Activated CD4-positive, alpha-beta memory T cell treated with anti-CD3 and anti-CD28 coated beads for 36 hours (primary cell): ENCODE measurements around the gene TMEM116. TPM values are rescaled to one million over a fixed set of nuclear protein-coding genes. Genes with fewer than 3 reads are reported as not detected.

Source experiments
- CTCF ChIA-PET: fragments of 350-600 bp; sonication (Branson Sonifier 250); formaldehyde crosslinking; loops from one replicate; lab custom pipeline; 2021; ENCODE audit warnings: antibody characterized with exemption, inconsistent platforms; lab: Charles Lee
- POLR2A ChIA-PET: fragments of 350-600 bp; sonication (Branson Sonifier 250); formaldehyde crosslinking; loops from one replicate; lab custom pipeline; 2021; ENCODE audit warnings: antibody characterized with exemption; lab: Charles Lee
- DNase-seq: peaks from one replicate; pipeline ENCODE4 v3.0.0-alpha.2; 2020
- H3K27ac Mint-ChIP-seq: one replicate; pipeline ENCODE4 v1.8.0; 2021; ENCODE audit warnings: mixed read lengths
- H3K27me3 Mint-ChIP-seq: one replicate; pipeline ENCODE4 v1.8.0; 2021; ENCODE audit warnings: mixed read lengths
- H3K36me3 Mint-ChIP-seq: one replicate; pipeline ENCODE4 v1.8.0; 2021; ENCODE audit warnings: mixed read lengths
- H3K4me1 Mint-ChIP-seq: one replicate; pipeline ENCODE4 v1.8.0; 2021; ENCODE audit warnings: low read depth, mixed read lengths
- H3K4me3 Mint-ChIP-seq: one replicate; pipeline ENCODE4 v1.8.0; 2021; ENCODE audit warnings: mild to moderate bottlenecking, mixed read lengths
- H3K9me3 Mint-ChIP-seq: one replicate; pipeline ENCODE4 v1.8.0; 2021; ENCODE audit warnings: mixed read lengths
- intact Hi-C: fragments of 100-400 bp; cut with micrococcal nuclease; formaldehyde crosslinking; loops from one replicate; pipeline ENCODE4 v1.15.1; 2023
- total RNA-seq, 2 experiments: library from RNA; stranded (reverse); gene quantifications; one replicate each; pipeline ENCODE4 v1.2.3, GENCODE V29; 2021

Gene TMEM116
- total RNA-seq, 2 experiments from 2014 or later = 14.0 to 17.1 TPM

DNA sequence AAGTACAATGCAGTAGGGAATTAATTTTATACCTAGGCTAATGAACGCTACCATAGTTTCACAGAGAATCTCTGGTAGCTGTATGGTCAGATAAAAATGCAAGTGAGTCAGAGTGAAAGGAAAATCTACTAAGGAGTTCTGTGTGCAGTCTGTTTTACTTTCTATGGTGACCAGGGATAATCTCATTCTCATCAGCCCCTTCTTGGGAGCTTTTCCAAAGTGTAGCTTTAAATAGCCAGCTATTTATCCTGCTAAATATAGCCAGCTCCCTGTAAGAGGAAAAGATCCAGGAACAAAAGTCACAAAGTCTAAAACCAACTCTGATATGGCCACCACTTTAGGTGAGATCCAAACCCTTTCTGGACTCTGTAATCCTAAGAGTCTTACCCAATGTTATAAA, 75.5 kb downstream of the TMEM116 start:
- intact Hi-C loops = no loop called here
- ChIA-PET CTCF (interaction anchor here (1.2 to 1.5 kb wide), 2 partner anchors 260 to 304 kb away, joined by 3 read pairs; no protein-coding TSS in a partner anchor), POLR2A (no interaction called here)
- H3K4me1 Mint-ChIP-seq = peaks cover under 1% of the 10 kb centered on the region
- H3K9me3 Mint-ChIP-seq = no peaks in the 10 kb centered on the region
- H3K36me3 Mint-ChIP-seq = no peaks in the 10 kb centered on the region
- no peak overlapping the region for H3K4me3 Mint-ChIP-seq
- no peak overlapping the region for H3K27ac Mint-ChIP-seq
- no peaks in the 10 kb centered on the region for H3K27me3 Mint-ChIP-seq
- DNase-seq = no peak

DNA sequence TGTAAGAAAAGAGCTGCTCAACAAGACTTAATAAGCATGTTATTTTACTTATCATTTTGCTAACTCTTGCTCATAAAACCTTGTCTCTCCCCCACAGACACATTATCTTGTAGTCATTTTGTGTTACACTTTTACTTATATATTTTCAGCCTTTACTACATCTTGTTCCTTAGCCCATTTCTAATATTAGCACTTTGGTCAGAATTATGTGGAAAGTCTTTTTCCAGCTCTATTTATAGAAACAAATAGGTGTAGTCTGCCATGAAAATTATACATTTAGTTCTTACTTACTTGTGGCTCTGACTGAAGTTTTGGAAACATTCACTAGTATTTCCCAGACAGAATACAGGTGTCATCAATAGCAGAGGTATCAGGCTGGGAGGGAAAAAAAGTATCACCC, 76.1 kb downstream of the TMEM116 start:
- intact Hi-C loops = no loop called here
- no peaks in the 10 kb centered on the region for H3K4me1 Mint-ChIP-seq
- ChIA-PET POLR2A (no interaction called here), CTCF (interaction anchor here (1.2 to 1.5 kb wide), 2 partner anchors 261 to 305 kb away, joined by 3 read pairs; no protein-coding TSS in a partner anchor)
- no peak overlapping the region for H3K4me3 Mint-ChIP-seq
- H3K9me3 Mint-ChIP-seq = no peaks in the 10 kb centered on the region
- no peak overlapping the region for H3K27ac Mint-ChIP-seq
- DNase-seq = no peak
- H3K36me3 Mint-ChIP-seq = peaks cover 2% of the 10 kb centered on the region
- no peaks in the 10 kb centered on the region for H3K27me3 Mint-ChIP-seq

- Mint-ChIP-seq H3K27me3 (no peaks in the 10 kb centered on the region), H3K4me3 (no peak overlapping the region), H3K4me1 (no peaks in the 10 kb centered on the region), H3K9me3 (no peaks in the 10 kb centered on the region), H3K36me3 (peaks cover 2% of the 10 kb centered on the region), H3K27ac (no peak overlapping the region)
- DNase-seq = no peak
- intact Hi-C loops = no loop called here
- ChIA-PET POLR2A (no interaction called here), CTCF (no interaction called here)
Measured at GRCh38 chr12:111932241-111932640, 80.7 kb downstream of the TMEM116 start.

DNA sequence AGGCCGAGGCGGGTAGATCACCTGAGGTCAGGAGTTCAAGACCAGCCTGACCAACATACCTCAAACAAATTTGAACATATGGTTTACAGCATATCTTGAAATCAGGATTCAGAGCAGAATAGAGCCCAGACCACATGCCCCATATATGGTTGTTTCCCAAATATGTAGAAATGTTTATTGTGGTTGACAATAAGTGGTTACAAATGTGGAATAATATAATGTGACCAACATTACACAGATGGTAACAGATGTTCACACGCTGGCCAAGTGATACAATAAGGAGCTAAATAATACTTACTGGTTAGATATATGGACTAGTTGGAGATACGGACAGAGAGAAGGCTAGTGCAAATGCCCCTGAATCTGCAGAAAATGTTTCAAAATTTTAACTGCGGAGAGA, 85.6 kb downstream of the TMEM116 start:
- intact Hi-C loops = no loop called here
- peaks cover 2% of the 10 kb centered on the region for H3K36me3 Mint-ChIP-seq
- no peaks in the 10 kb centered on the region for H3K9me3 Mint-ChIP-seq
- DNase-seq = no peak
- no peak overlapping the region for H3K4me3 Mint-ChIP-seq
- ChIA-PET POLR2A (no interaction called here), CTCF (interaction anchor here (0.9 to 1.5 kb wide), 2 partner anchors 13 to 114 kb away, joined by 3 read pairs; no protein-coding TSS in a partner anchor)
- H3K4me1 Mint-ChIP-seq = no peaks in the 10 kb centered on the region
- H3K27ac Mint-ChIP-seq = no peak overlapping the region
- no peaks in the 10 kb centered on the region for H3K27me3 Mint-ChIP-seq

- Mint-ChIP-seq H3K36me3 (no peaks in the 10 kb centered on the region), H3K4me1 (no peaks in the 10 kb centered on the region), H3K27ac (no peak overlapping the region), H3K9me3 (no peaks in the 10 kb centered on the region), H3K27me3 (no peaks in the 10 kb centered on the region), H3K4me3 (no peak overlapping the region)
- ChIA-PET CTCF (interaction anchor here (0.9 to 1.5 kb wide), 2 partner anchors 14 to 114 kb away, joined by 3 read pairs; no protein-coding TSS in a partner anchor), POLR2A (no interaction called here)
- DNase-seq = no peak
- intact Hi-C loops = no loop called here
Measured at GRCh38 chr12:111926631-111927030, 86.3 kb downstream of the TMEM116 start.

DNA sequence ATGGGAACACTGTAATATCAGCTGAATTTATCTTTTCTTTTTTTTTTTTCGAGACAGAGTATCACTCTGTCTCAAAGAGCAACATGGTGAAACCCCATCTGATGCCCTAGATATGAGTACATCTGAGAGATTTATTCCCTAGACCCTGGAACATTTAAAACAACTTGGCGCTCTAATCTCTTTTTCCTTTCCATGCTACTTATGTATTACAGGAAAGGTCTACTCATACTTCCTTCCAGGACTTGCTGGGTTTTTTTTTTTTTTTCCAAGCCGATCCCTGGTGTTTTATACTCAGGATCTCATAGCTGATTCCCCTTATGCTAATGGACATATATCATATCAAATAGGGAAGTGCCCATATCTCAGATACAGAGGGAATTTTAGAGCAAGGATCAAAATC, 87.8 kb downstream of the TMEM116 start:
- Mint-ChIP-seq H3K4me3 (no peak overlapping the region), H3K4me1 (no peaks in the 10 kb centered on the region), H3K36me3 (no peaks in the 10 kb centered on the region), H3K9me3 (no peaks in the 10 kb centered on the region), H3K27me3 (no peaks in the 10 kb centered on the region), H3K27ac (no peak overlapping the region)
- DNase-seq = no peak
- CTCF ChIA-PET = no interaction called here
- POLR2A ChIA-PET = no interaction called here
- intact Hi-C loops = no loop called here

- H3K4me1 Mint-ChIP-seq = peaks cover 4% of the 10 kb centered on the region
- no peaks in the 10 kb centered on the region for H3K27me3 Mint-ChIP-seq
- H3K4me3 Mint-ChIP-seq = no peak overlapping the region
- no peak for DNase-seq
- H3K36me3 Mint-ChIP-seq = peaks cover 24% of the 10 kb centered on the region
- intact Hi-C loops = no loop called here
- no peak overlapping the region for H3K27ac Mint-ChIP-seq
- ChIA-PET CTCF (no interaction called here), POLR2A (no interaction called here)
- peaks cover 20% of the 10 kb centered on the region for H3K9me3 Mint-ChIP-seq
Measured at GRCh38 chr12:111907740-111908139, 105.2 kb downstream of the TMEM116 start.

DNA sequence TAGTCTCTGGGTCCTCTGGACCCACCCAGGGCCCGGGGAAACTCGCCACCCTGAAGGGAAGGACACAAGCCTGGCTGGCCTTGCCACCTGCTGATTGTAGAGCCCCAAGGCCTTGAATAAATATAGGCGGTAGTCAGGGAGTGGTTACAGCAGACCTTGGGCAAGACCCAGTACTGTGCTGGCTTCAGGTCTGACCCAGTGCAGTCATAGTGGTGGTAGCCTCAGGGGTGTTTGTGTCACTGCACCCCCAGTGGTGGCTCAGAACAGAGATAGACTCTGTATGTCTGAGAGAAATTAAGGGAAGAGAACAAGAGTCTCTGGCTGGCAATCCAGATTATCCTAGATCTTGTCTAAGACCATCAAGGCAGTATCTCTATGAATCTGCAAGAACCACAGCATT, 107.5 kb downstream of the TMEM116 start:
- H3K9me3 Mint-ChIP-seq = peaks cover 20% of the 10 kb centered on the region
- H3K4me3 Mint-ChIP-seq = no peak overlapping the region
- ChIA-PET CTCF (no interaction called here), POLR2A (no interaction called here)
- peaks cover 2% of the 10 kb centered on the region for H3K4me1 Mint-ChIP-seq
- no peak for DNase-seq
- no peak overlapping the region for H3K27ac Mint-ChIP-seq
- H3K36me3 Mint-ChIP-seq = peaks cover 26% of the 10 kb centered on the region
- no peaks in the 10 kb centered on the region for H3K27me3 Mint-ChIP-seq
- intact Hi-C loops = no loop called here

DNA sequence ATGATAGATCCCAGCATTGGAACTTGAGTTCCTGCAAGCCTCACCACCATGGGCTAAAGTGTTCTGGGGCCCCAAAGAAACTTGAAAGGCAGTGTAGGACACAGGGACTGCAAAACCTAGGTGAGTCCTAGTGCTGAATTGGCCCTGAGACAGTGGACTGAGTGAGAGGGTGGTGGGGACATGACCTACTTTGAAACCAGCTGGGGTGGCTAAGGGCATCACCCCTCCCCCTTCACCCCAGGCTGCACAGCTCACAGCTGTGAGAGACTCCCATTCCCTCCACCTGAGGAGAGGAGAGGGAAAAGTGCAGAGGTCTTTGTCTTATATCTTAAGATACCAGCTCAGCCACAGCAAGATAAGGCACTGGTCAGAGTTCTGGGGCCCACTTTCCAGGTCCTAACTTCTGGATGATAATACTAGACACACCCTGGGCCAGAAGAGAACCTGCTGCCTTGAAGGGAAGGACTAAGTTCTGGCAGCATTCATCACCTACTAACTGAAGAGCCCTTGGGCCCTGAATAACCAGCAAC, 108.5 kb downstream of the TMEM116 start:
- H3K27me3 Mint-ChIP-seq = no peaks in the 10 kb centered on the region
- DNase-seq = no peak
- no peak overlapping the region for H3K27ac Mint-ChIP-seq
- no peaks in the 10 kb centered on the region for H3K4me1 Mint-ChIP-seq
- peaks cover 20% of the 10 kb centered on the region for H3K9me3 Mint-ChIP-seq
- ChIA-PET POLR2A (no interaction called here), CTCF (no interaction called here)
- no peak overlapping the region for H3K4me3 Mint-ChIP-seq
- H3K36me3 Mint-ChIP-seq = peaks cover 22% of the 10 kb centered on the region
- intact Hi-C loops = no loop called here

- H3K36me3 Mint-ChIP-seq = peaks cover 13% of the 10 kb centered on the region
- intact Hi-C loops = no loop called here
- no peaks in the 10 kb centered on the region for H3K27me3 Mint-ChIP-seq
- no peak overlapping the region for H3K27ac Mint-ChIP-seq
- ChIA-PET CTCF (no interaction called here), POLR2A (no interaction called here)
- DNase-seq = no peak
- peaks cover 5% of the 10 kb centered on the region for H3K9me3 Mint-ChIP-seq
- no peaks in the 10 kb centered on the region for H3K4me1 Mint-ChIP-seq
- no peak overlapping the region for H3K4me3 Mint-ChIP-seq
Measured at GRCh38 chr12:111901182-111901581, 111.8 kb downstream of the TMEM116 start.

GRCh38 chr12:111894556-111894955, 118.4 kb downstream of the TMEM116 start:
- ChIA-PET CTCF (no interaction called here), POLR2A (no interaction called here)
- DNase-seq = no peak
- no peaks in the 10 kb centered on the region for H3K4me1 Mint-ChIP-seq
- H3K4me3 Mint-ChIP-seq = no peak overlapping the region
- peaks cover 31% of the 10 kb centered on the region for H3K36me3 Mint-ChIP-seq
- H3K27me3 Mint-ChIP-seq = no peaks in the 10 kb centered on the region
- no peak overlapping the region for H3K27ac Mint-ChIP-seq
- intact Hi-C loops = no loop called here
- no peaks in the 10 kb centered on the region for H3K9me3 Mint-ChIP-seq

DNA sequence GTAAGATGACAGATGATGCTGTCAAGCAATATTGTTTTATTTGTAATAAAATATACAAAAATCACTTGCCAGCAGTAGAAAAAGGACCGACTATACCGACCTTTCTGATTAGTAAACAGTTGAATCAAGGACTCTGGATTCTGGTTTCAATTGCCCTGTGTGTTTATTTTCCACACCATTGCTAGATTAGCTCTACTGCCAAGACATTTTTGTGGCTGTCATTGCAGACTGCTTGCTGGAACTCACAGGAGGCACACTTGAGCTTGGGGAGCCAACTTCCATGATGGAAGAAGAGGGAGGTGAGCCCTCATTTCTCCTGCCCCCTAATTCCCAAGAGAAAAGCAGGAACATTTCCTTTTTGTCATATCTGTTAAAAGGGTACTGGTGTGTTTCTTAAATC, 119.7 kb downstream of the TMEM116 start:
- Mint-ChIP-seq H3K4me3 (no peak overlapping the region), H3K4me1 (no peaks in the 10 kb centered on the region), H3K9me3 (no peaks in the 10 kb centered on the region), H3K27ac (no peak overlapping the region), H3K36me3 (peaks cover 38% of the 10 kb centered on the region), H3K27me3 (no peaks in the 10 kb centered on the region)
- DNase-seq = no peak
- intact Hi-C loops = no loop called here
- ChIA-PET POLR2A (no interaction called here), CTCF (interaction anchor here (0.7 kb wide), 1 partner anchor 21 kb away, joined by 3 read pairs; no protein-coding TSS in a partner anchor)
